Measurements from ENCODE around the gene HORMAD1.
"Not testable (repeated sequence)": the region's sequence is repeated elsewhere in the genome, so short reads cannot be mapped to it uniquely, and the experiment has no call there.

GRCh38 chr1:150767704-150768103 lies 47.0 kb upstream of the HORMAD1 start:
- not testable (repeated sequence) for TF ChIP-seq CTCF (IDR thresholded peaks at IDR 0.05); FOXJ3 (CRISPR knock-in tag; IDR thresholded peaks at IDR 0.05); NRF1 (IDR thresholded peaks at IDR 0.05; ENCODE audit: low read depth, low read length); TAF1 (IDR thresholded peaks at IDR 0.05; ENCODE audit: borderline replicate concordance, low read depth, low read length); REST (IDR thresholded peaks at IDR 0.05; ENCODE audit: low read depth, low read length); TCF12 (IDR thresholded peaks at IDR 0.05); CHD2 (IDR thresholded peaks at IDR 0.05; ENCODE audit: low read length, partially characterized antibody); EZH2phosphoT487 (IDR thresholded peaks at IDR 0.05; ENCODE audit: borderline replicate concordance, low read depth); RXRA (IDR thresholded peaks at IDR 0.05; ENCODE audit: borderline replicate concordance, low read depth); MXI1 (IDR thresholded peaks at IDR 0.05; ENCODE audit: low read depth, low read length); YY1 (IDR thresholded peaks at IDR 0.05; ENCODE audit: low read depth)

Measured in SK-N-SH (cell line).